Sigmoid colon (tissue), 7 donors: Measurements from ENCODE around the gene SLC7A7. TPM values are rescaled to one million over a fixed set of nuclear protein-coding genes. Genes with fewer than 3 reads are reported as not detected.

Experiments used
- DNase-seq: peaks from one replicate; pipeline ENCODE4 v3.0.0-alpha.2; 2019
- H3K27ac ChIP-seq, 4 donors: fragments of 200-600 bp; sonication (generic); one replicate each; pipeline ENCODE4 v1.5.1; 2016 to 2019; ENCODE audit warnings: mild to moderate bottlenecking in 1 of 4
- H3K27me3 ChIP-seq, 3 donors: fragments of 200-600 bp; sonication (generic); one replicate each; pipeline ENCODE4 v1.5.1; 2019; ENCODE audit warnings: mild to moderate bottlenecking in 1 of 3
- H3K36me3 ChIP-seq, 4 donors: fragments of 200-600 bp; sonication (generic); one replicate each; pipeline ENCODE4 v1.5.1; 2016 to 2019
- H3K4me1 ChIP-seq, 4 donors: fragments of 200-600 bp; sonication (generic); one replicate each; pipeline ENCODE4 v1.5.1; 2017 to 2019
- H3K4me3 ChIP-seq, 4 donors: fragments of 200-600 bp; sonication (generic); one replicate each; pipeline ENCODE4 v1.5.1; 2017 to 2019; ENCODE audit warnings: mild to moderate bottlenecking in 2 of 4, moderate library complexity in 1 of 4
- H3K9me3 ChIP-seq, 4 donors: fragments of 200-600 bp in 3 of 4; sonication (generic) in 3 of 4; one replicate each; pipeline versions ENCODE4 v1.5.1 to v1.6.1; 2013 to 2019
- EP300 ChIP-seq, 4 donors: sonication (generic); formaldehyde crosslinking; IDR thresholded peaks; one replicate each; pipeline ENCODE4 v1.6.1; 2017; ENCODE audit warnings: antibody characterized with exemption in 4 of 4
- POLR2A ChIP-seq, 2 donors: fragments of 450-650 bp; IDR thresholded peaks; one replicate each; pipeline ENCODE4 v1.6.1; 2016; ENCODE audit warnings: antibody characterized with exemption in 2 of 2, mild to moderate bottlenecking in 2 of 2, moderate library complexity in 2 of 2
- POLR2AphosphoS5 ChIP-seq, 4 donors: sonication (generic); formaldehyde crosslinking; IDR thresholded peaks; one replicate each; pipeline ENCODE4 v1.6.1; 2017; ENCODE audit warnings: antibody characterized with exemption in 4 of 4
- WGBS, 2 donors: extraction: QIAGEN DNeasy Blood & Tissue Kit; methylation state at CpG; one replicate each; pipeline ENCODE4 v1.1.7; 2013; 5-methylcytosine and 5-hydroxymethylcytosine counted together
- intact Hi-C: fragments of 100-400 bp; cut with DNase I; formaldehyde crosslinking; loops from one replicate; pipeline ENCODE4 v1.15.1; 2023
- polyA plus RNA-seq, 3 donors: library from polyadenylated mRNA; stranded (reverse); fragments of 200-250 nt; gene quantifications; one replicate each; pipeline ENCODE4 v1.2.3, GENCODE V29; 2013
- total RNA-seq, 4 donors: library from RNA; depleted of rRNA; stranded (reverse); fragments of >200 nt; gene quantifications; one replicate each; pipeline ENCODE4 v1.1.0, GENCODE V29; 2016
- TF ChIP-seq, protein P1 (sequence below), 4 experiments: fragments of 450-650 bp in 3 of 4; fragments of 200-600 bp in 1 of 4; IDR thresholded peaks; one replicate each; pipeline ENCODE4 v1.5.1; 2016 to 2019; ENCODE audit warnings: antibody characterized with exemption in 4 of 4, mild to moderate bottlenecking in 3 of 4, moderate library complexity in 2 of 4
- donor health status: healthy with polysubstance abuse.
- donor health status: Bipolar disorder and iron deficiency.
- donor health status: healthy.

Gene SLC7A7
- total and polyA plus RNA-seq, 7 donors: 15.6 to 23.5 (median 16.4) TPM

DNA sequence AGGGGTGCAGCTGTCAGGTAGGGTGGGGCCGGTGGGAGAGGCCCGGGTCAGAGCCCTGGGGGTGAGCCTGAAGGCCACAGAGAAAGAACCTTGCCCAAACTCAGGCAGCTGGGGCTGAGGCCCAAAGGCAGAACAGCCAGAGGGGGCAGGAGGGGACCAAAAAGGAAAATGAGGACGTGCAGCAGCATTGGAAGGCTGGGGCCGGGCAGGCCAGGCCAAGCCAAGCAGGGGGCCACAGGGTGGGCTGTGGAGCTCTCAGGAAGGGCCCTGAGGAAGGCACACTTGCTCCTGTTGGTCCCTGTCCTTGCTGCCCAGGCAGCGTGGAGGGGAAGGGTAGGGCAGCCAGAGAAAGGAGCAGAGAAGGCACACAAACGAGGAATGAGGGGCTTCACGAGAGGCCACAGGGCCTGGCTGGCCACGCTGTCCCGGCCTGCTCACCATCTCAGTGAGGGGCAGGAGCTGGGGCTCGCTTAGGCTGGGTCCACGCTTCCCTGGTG is 31.6 kb upstream of the SLC7A7 start:
- Histone ChIP-seq H3K27me3 (no peaks in the 10 kb centered on the region), H3K36me3 (peaks cover 52 to 54% (median 53%) of the 10 kb centered on the region in 4 donors), H3K9me3 (no peaks in the 10 kb centered on the region), H3K4me3 (no peak overlapping the region), H3K4me1 (peaks cover 0 to 92% (median 80%) of the 10 kb centered on the region in 4 donors), H3K27ac (peak overlapping the region; percentile 86 to 98 (median 89))
- TF ChIP-seq EP300 (IDR thresholded peaks at IDR 0.05) (no peak), POLR2AphosphoS5 (IDR thresholded peaks at IDR 0.05) (no peak)
- TF ChIP-seq, protein P1, sequence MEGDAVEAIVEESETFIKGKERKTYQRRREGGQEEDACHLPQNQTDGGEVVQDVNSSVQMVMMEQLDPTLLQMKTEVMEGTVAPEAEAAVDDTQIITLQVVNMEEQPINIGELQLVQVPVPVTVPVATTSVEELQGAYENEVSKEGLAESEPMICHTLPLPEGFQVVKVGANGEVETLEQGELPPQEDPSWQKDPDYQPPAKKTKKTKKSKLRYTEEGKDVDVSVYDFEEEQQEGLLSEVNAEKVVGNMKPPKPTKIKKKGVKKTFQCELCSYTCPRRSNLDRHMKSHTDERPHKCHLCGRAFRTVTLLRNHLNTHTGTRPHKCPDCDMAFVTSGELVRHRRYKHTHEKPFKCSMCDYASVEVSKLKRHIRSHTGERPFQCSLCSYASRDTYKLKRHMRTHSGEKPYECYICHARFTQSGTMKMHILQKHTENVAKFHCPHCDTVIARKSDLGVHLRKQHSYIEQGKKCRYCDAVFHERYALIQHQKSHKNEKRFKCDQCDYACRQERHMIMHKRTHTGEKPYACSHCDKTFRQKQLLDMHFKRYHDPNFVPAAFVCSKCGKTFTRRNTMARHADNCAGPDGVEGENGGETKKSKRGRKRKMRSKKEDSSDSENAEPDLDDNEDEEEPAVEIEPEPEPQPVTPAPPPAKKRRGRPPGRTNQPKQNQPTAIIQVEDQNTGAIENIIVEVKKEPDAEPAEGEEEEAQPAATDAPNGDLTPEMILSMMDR (IDR thresholded peaks at IDR 0.05): no peak
- WGBS, 2 donors: 79 to 81% methylated on average over 11 of the region's 11 CpGs
- no peak for DNase-seq
- intact Hi-C loops: loop anchor here (10.0 kb wide), 1 partner anchor 1588 kb away; no protein-coding TSS in a partner anchor

- Histone ChIP-seq H3K4me3 (no peak overlapping the region), H3K36me3 (peaks cover 60 to 63% (median 61%) of the 10 kb centered on the region in 4 donors), H3K27me3 (no peaks in the 10 kb centered on the region), H3K9me3 (no peaks in the 10 kb centered on the region), H3K4me1 (peaks cover 0 to 92% (median 80%) of the 10 kb centered on the region in 4 donors), H3K27ac (peak overlapping the region; percentile 86 to 98 (median 89))
- peak; percentile 67 for DNase-seq
- intact Hi-C loops: loop anchor here (10.0 kb wide), 1 partner anchor 1589 kb away; no protein-coding TSS in a partner anchor
- no peak for TF ChIP-seq POLR2A (IDR thresholded peaks at IDR 0.05)
- TF ChIP-seq, protein P1 (IDR thresholded peaks at IDR 0.05): no peak
- TF ChIP-seq EP300 (IDR thresholded peaks at IDR 0.05): no peak
- no peak for TF ChIP-seq POLR2AphosphoS5 (IDR thresholded peaks at IDR 0.05)
- 89 to 92% methylated on average over 26 of the region's 26 CpGs for WGBS, 2 donors
These were observed 30.8 kb upstream of the SLC7A7 start for GRCh38 chr14:22845821-22846625.

DNA sequence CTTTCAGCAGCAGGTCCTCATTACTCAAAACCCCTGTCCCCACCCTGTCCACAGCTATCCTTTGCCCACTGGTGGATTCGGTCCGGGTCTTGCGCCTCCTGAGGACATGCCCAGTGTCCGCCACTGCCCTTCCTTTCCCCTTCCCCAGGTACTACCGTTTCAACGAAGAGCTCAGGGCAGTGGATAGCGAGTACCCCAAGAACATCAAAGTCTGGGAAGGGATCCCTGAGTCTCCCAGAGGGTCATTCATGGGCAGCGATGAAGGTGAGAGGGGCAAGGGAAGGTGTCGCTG is 29.8 kb upstream of the SLC7A7 start:
- WGBS, 2 donors: 88 to 94% methylated on average over 9 of the region's 9 CpGs
- H3K27ac ChIP-seq: peak overlapping the region; percentile 86 to 98 (median 89)

DNA sequence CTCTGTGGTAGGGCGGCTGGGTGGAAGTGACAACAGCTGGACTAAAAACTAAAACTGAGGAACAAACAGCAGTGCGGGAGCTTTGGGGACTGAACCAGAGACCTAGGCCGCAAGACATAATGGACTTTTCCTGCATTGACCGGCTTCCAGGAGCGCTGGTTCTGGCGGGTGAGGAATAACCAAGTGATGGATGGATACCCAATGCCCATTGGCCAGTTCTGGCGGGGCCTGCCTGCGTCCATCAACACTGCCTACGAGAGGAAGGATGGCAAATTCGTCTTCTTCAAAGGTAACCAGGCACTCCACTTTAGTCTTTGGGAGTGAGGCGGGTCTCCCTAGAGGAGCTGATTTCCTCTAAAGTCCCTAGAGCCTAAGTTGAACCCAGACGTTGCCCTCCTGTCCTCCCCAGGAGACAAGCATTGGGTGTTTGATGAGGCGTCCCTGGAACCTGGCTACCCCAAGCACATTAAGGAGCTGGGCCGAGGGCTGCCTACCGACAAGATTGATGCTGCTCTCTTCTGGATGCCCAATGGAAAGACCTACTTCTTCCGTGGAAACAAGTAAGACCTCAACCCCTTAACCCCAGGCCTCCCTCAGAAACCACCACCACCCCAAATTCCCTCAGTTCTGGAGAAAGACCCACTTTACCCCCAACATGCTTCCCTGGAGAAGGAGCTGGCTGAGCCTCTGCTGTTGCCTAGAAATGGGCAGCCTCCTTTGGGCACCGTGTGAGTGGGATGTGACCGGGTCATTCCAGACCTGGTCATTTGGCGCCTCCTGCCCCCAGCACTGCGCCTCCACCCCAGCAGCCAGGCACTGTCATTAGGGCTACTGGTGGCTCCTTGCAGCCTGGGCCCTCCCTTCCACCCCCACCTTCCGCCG is 29.2 kb upstream of the SLC7A7 start:
- intact Hi-C loops: loop anchor here (10.0 kb wide), 1 partner anchor 1590 kb away; no protein-coding TSS in a partner anchor
- H3K36me3 ChIP-seq: peaks cover 60 to 66% (median 62%) of the 10 kb centered on the region in 4 donors
- H3K27me3 ChIP-seq: no peaks in the 10 kb centered on the region
- H3K4me1 ChIP-seq: peaks cover 0 to 92% (median 75%) of the 10 kb centered on the region in 4 donors
- peak; percentile 60 for DNase-seq
- WGBS, 2 donors: 92 to 93% methylated on average over 22 of the region's 22 CpGs
- peak overlapping the region; percentile 86 to 98 (median 89) for H3K27ac ChIP-seq
- no peak for TF ChIP-seq EP300 (IDR thresholded peaks at IDR 0.05)
- no peak for TF ChIP-seq POLR2AphosphoS5 (IDR thresholded peaks at IDR 0.05)
- no peak for TF ChIP-seq POLR2A (IDR thresholded peaks at IDR 0.05)
- TF ChIP-seq, protein P1 (IDR thresholded peaks at IDR 0.05): no peak
- no peaks in the 10 kb centered on the region for H3K9me3 ChIP-seq
- H3K4me3 ChIP-seq: no peak overlapping the region

More for the DNA sequence above, 29.8 kb upstream of the SLC7A7 start:
- H3K27me3 ChIP-seq: no peaks in the 10 kb centered on the region
- H3K4me3 ChIP-seq: no peak overlapping the region
- DNase-seq: no peak
- intact Hi-C loops: loop anchor here (10.0 kb wide), 1 partner anchor 1590 kb away; no protein-coding TSS in a partner anchor
- TF ChIP-seq EP300 (IDR thresholded peaks at IDR 0.05): no peak
- no peak for TF ChIP-seq POLR2A (IDR thresholded peaks at IDR 0.05)
- TF ChIP-seq, protein P1 (IDR thresholded peaks at IDR 0.05): no peak
- TF ChIP-seq POLR2AphosphoS5 (IDR thresholded peaks at IDR 0.05): no peak
- H3K9me3 ChIP-seq: no peaks in the 10 kb centered on the region
- H3K4me1 ChIP-seq: peaks cover 0 to 92% (median 76%) of the 10 kb centered on the region in 4 donors
- H3K36me3 ChIP-seq: peaks cover 60 to 66% (median 62%) of the 10 kb centered on the region in 4 donors
